ENCODE data around the gene VPS16. TPM values are rescaled to one million over a fixed set of nuclear protein-coding genes. Genes with fewer than 3 reads are reported as not detected.
A peak's percentile ranks its signal among the peaks of the same experiment; 100 is the strongest.
"Not testable (repeated sequence)": the region's sequence is repeated elsewhere in the genome, so short reads cannot be mapped to it uniquely, and the experiment has no call there.

The VPS16 gene
- total RNA-seq, 2 donors from 2014 or later, result 88.0 to 101 TPM

GRCh38 chr20:2800521-2801285, 39.8 kb upstream of the VPS16 start, which contains the start of gene CPXM1:
Gene CPXM1, minus strand, starts transcription at chr20:2800627. Its CDS starts 55 bp downstream, at chr20:2800572.
- Mint-ChIP-seq H3K27ac (peak within 1 kb of the TSS; percentile 94 to 98), H3K9me3 (no peaks in the 10 kb centered on the region), H3K27me3 (peaks cover 23 to 47% of the 10 kb centered on the region in 2 donors), H3K4me1 (ENCODE audit: low read depth in 2 of 2) (peaks cover 37 to 40% of the 10 kb centered on the region in 2 donors), H3K4me3 (peak within 1 kb of the TSS; percentile 100), H3K36me3 (peaks cover 18% of the 10 kb centered on the region)
- ATAC-seq (peak; percentile 83 to 89), DNase-seq (ENCODE audit: low spot score) (peak; percentile 81)

- DNase-seq (ENCODE audit: low spot score), result no peak
- peaks cover 37 to 42% of the 10 kb centered on the region in 2 donors for H3K4me1 Mint-ChIP-seq (ENCODE audit: low read depth in 2 of 2)
- peak overlapping the region; percentile 94 to 98 for H3K27ac Mint-ChIP-seq
- H3K27me3 Mint-ChIP-seq, result peaks cover 28 to 52% of the 10 kb centered on the region in 2 donors
- H3K4me3 Mint-ChIP-seq, result peak overlapping the region; percentile 94
- peaks cover 18% of the 10 kb centered on the region for H3K36me3 Mint-ChIP-seq
- no peaks in the 10 kb centered on the region for H3K9me3 Mint-ChIP-seq
- no peak for ATAC-seq
Observed at GRCh38 chr20:2801286-2801728, 39.2 kb upstream of the VPS16 start.

- Mint-ChIP-seq H3K27ac (peak overlapping the region in 1 of 2 donors; percentile 39), H3K9me3 (no peaks in the 10 kb centered on the region), H3K4me3 (no peak overlapping the region), H3K27me3 (peaks cover 39 to 55% of the 10 kb centered on the region in 2 donors), H3K36me3 (peaks cover 13% of the 10 kb centered on the region), H3K4me1 (ENCODE audit: low read depth in 2 of 2) (peaks cover 28 to 39% of the 10 kb centered on the region in 2 donors)
- no peak for ATAC-seq
- DNase-seq (ENCODE audit: low spot score), result no peak
Observed at GRCh38 chr20:2804041-2804828, 36.3 kb upstream of the VPS16 start.

GRCh38 chr20:2804852-2805688, 35.5 kb upstream of the VPS16 start:
- Mint-ChIP-seq H3K27me3 (peaks cover 32 to 49% of the 10 kb centered on the region in 2 donors), H3K27ac (no peak overlapping the region), H3K4me3 (no peak overlapping the region), H3K4me1 (ENCODE audit: low read depth in 2 of 2) (peaks cover 19 to 30% of the 10 kb centered on the region in 2 donors), H3K9me3 (no peaks in the 10 kb centered on the region), H3K36me3 (peaks cover 4% of the 10 kb centered on the region)
- DNase-seq (ENCODE audit: low spot score), result no peak
- ATAC-seq, result no peak

- Mint-ChIP-seq H3K27me3 (peaks cover 34 to 45% of the 10 kb centered on the region in 2 donors), H3K27ac (no peak overlapping the region), H3K4me1 (ENCODE audit: low read depth in 2 of 2) (peaks cover 15 to 27% of the 10 kb centered on the region in 2 donors), H3K36me3 (peaks cover 4% of the 10 kb centered on the region), H3K9me3 (no peaks in the 10 kb centered on the region), H3K4me3 (no peak overlapping the region)
- ATAC-seq (no peak), DNase-seq (ENCODE audit: low spot score) (no peak)
Observed at GRCh38 chr20:2805689-2806350, 34.7 kb upstream of the VPS16 start.

GRCh38 chr20:2806351-2806701, 34.2 kb upstream of the VPS16 start:
- Mint-ChIP-seq H3K27ac (no peak overlapping the region), H3K36me3 (peaks cover 4% of the 10 kb centered on the region), H3K9me3 (no peaks in the 10 kb centered on the region), H3K27me3 (peaks cover 39 to 45% of the 10 kb centered on the region in 2 donors), H3K4me1 (ENCODE audit: low read depth in 2 of 2) (peaks cover 10 to 22% of the 10 kb centered on the region in 2 donors), H3K4me3 (no peak overlapping the region)
- no peak for ATAC-seq
- DNase-seq (ENCODE audit: low spot score), result no peak

- Mint-ChIP-seq H3K27ac (no peak overlapping the region), H3K27me3 (peaks cover 39 to 49% of the 10 kb centered on the region in 2 donors), H3K4me1 (ENCODE audit: low read depth in 2 of 2) (peaks cover 6 to 18% of the 10 kb centered on the region in 2 donors), H3K4me3 (no peak overlapping the region), H3K36me3 (peaks cover 11% of the 10 kb centered on the region), H3K9me3 (no peaks in the 10 kb centered on the region)
- peak in 1 of 2 donors; percentile 43 for ATAC-seq
- DNase-seq (ENCODE audit: low spot score), result no peak
Observed at GRCh38 chr20:2807019-2807418, 33.5 kb upstream of the VPS16 start.

- not testable (repeated sequence) for ATAC-seq; DNase-seq (ENCODE audit: low spot score); H3K9me3 Mint-ChIP-seq; H3K27ac Mint-ChIP-seq; H3K4me3 Mint-ChIP-seq
- Mint-ChIP-seq H3K27me3 (peaks cover 40 to 47% of the 10 kb centered on the region in 2 donors), H3K36me3 (peaks cover 14% of the 10 kb centered on the region), H3K4me1 (ENCODE audit: low read depth in 2 of 2) (peaks cover 0 to 12% of the 10 kb centered on the region in 2 donors)
Observed at GRCh38 chr20:2807929-2808328, 32.6 kb upstream of the VPS16 start.

GRCh38 chr20:2809690-2810089, 30.9 kb upstream of the VPS16 start:
- Mint-ChIP-seq H3K27ac (no peak overlapping the region), H3K4me1 (ENCODE audit: low read depth in 2 of 2) (peaks cover 0 to 9% of the 10 kb centered on the region in 2 donors), H3K27me3 (peaks cover 39 to 42% of the 10 kb centered on the region in 2 donors), H3K9me3 (peaks cover 3% of the 10 kb centered on the region), H3K4me3 (no peak overlapping the region), H3K36me3 (peaks cover 14% of the 10 kb centered on the region)
- DNase-seq (ENCODE audit: low spot score), result no peak
- ATAC-seq, result no peak

GRCh38 chr20:2812189-2812588, 28.4 kb upstream of the VPS16 start:
- Mint-ChIP-seq H3K4me1 (ENCODE audit: low read depth in 2 of 2) (peaks cover 0 to 11% of the 10 kb centered on the region in 2 donors), H3K27me3 (peaks cover 25 to 34% of the 10 kb centered on the region in 2 donors), H3K4me3 (no peak overlapping the region), H3K9me3 (peaks cover 3% of the 10 kb centered on the region), H3K36me3 (peaks cover 14% of the 10 kb centered on the region), H3K27ac (peak overlapping the region in 1 of 2 donors; percentile 13)
- DNase-seq (ENCODE audit: low spot score), result no peak
- ATAC-seq, result no peak

- H3K27me3 Mint-ChIP-seq, result peaks cover 18 to 34% of the 10 kb centered on the region in 2 donors
- DNase-seq (ENCODE audit: low spot score) (no peak), ATAC-seq (no peak)
- H3K27ac Mint-ChIP-seq, result no peak overlapping the region
- H3K9me3 Mint-ChIP-seq, result peaks cover 3% of the 10 kb centered on the region
- peaks cover 5 to 13% of the 10 kb centered on the region in 2 donors for H3K4me1 Mint-ChIP-seq (ENCODE audit: low read depth in 2 of 2)
- H3K4me3 Mint-ChIP-seq, result no peak overlapping the region
- peaks cover 14% of the 10 kb centered on the region for H3K36me3 Mint-ChIP-seq
Observed at GRCh38 chr20:2814076-2814475, 26.5 kb upstream of the VPS16 start.

- Mint-ChIP-seq H3K9me3 (peaks cover 3% of the 10 kb centered on the region), H3K4me3 (no peak within 1 kb of the TSS), H3K27me3 (peaks cover 17 to 32% of the 10 kb centered on the region in 2 donors), H3K36me3 (peaks cover 14% of the 10 kb centered on the region), H3K27ac (no peak within 1 kb of the TSS), H3K4me1 (ENCODE audit: low read depth in 2 of 2) (peaks cover 5 to 11% of the 10 kb centered on the region in 2 donors)
- DNase-seq (ENCODE audit: low spot score) (no peak), ATAC-seq (peak in 1 of 2 donors; percentile 17)
Observed at GRCh38 chr20:2814587-2815051, 25.9 kb upstream of the VPS16 start, which contains the start of gene C20orf141. Gene C20orf141, plus strand, starts transcription at chr20:2814987. Its CDS starts 198 bp downstream, at chr20:2815185.

Measured in natural killer cell treated with Interleukin-12 subunit alpha and Interleukin-12 subunit beta and Interleukin-15 and Interleukin-18, amount 100 ng/mL, for 72 hours (primary cell).